HepG2 (cell line): ENCODE data around the gene PPP4R3A. TPM values are rescaled to one million over a fixed set of nuclear protein-coding genes. Genes with fewer than 3 reads are reported as not detected.

Experiments used
- BCL6 ChIP-seq: IDR thresholded peaks from 2 replicates; pipeline ENCODE4 v1.6.1; 2016; ENCODE audit warnings: missing genetic modification reagents, missing compliant biosample characterization
- CENPX ChIP-seq: sonication (generic); formaldehyde crosslinking; IDR thresholded peaks from 2 replicates; pipeline ENCODE4 v1.9.0; 2021; ENCODE audit warnings: mild to moderate bottlenecking, missing genetic modification reagents, moderate library complexity
- CREB1 ChIP-seq, 2 experiments: fragments of 450-650 bp in 1 of 2; IDR thresholded peaks; 2 replicates each; pipeline ENCODE4 v1.6.1; 2016 to 2017; ENCODE audit warnings: control low read depth in 1 of 2, mild to moderate bottlenecking in 1 of 2, missing compliant biosample characterization in 1 of 2, missing genetic modification characterization in 1 of 2
- ETV5 ChIP-seq: IDR thresholded peaks from 2 replicates; pipeline ENCODE4 v1.6.1; 2018; ENCODE audit warnings: missing biosample characterization, missing genetic modification reagents, inconsistent platforms, borderline replicate concordance
- ZNF430 ChIP-seq: sonication (generic); formaldehyde crosslinking; IDR thresholded peaks from 2 replicates; pipeline ENCODE4 v1.9.0; 2021; ENCODE audit warnings: mild to moderate bottlenecking, missing genetic modification reagents
- ZNF678 ChIP-seq: sonication (generic); formaldehyde crosslinking; IDR thresholded peaks from 2 replicates; pipeline ENCODE4 v1.4.0; 2020; ENCODE audit warnings: mild to moderate bottlenecking, missing genetic modification reagents
- ZNF720 ChIP-seq: sonication (generic); formaldehyde crosslinking; IDR thresholded peaks from 2 replicates; pipeline ENCODE4 v1.4.0; 2020; ENCODE audit warnings: missing genetic modification reagents
- ZSCAN30 ChIP-seq: sonication (generic); formaldehyde crosslinking; IDR thresholded peaks from 2 replicates; pipeline ENCODE4 v1.5.0; 2020; ENCODE audit warnings: mild to moderate bottlenecking, missing genetic modification reagents
- polyA plus RNA-seq, 8 experiments: library from polyadenylated mRNA; depleted of rRNA in 3 of 8; stranded (reverse) in 7 of 8; unstranded in 1 of 8; fragments of >200 nt; fragmentation: Illumina TruSeq in 4 of 8; extraction: Trizol in 4 of 8; gene quantifications; 2 replicates each; pipeline versions ENCODE4 v1.2.1 to v1.2.3, GENCODE V29; 2011 to 2016; ENCODE audit warnings: low read depth in 4 of 8, missing spikeins in 1 of 8, mixed read lengths in 1 of 8; ENCODE audit not compliant: insufficient read depth in 1 of 8
- total RNA-seq, 5 experiments: library from RNA; depleted of rRNA; stranded (reverse); fragments of >200 nt; fragmentation: Illumina TruSeq; extraction: Trizol; gene quantifications; 2 replicates each; pipeline ENCODE4 v1.2.3, GENCODE V29; 2016; ENCODE audit warnings: low read depth in 1 of 5
- TF ChIP-seq, protein P1 (sequence below): sonication (generic); formaldehyde crosslinking; conservative IDR thresholded peaks from 2 replicates; pipeline ENCODE4 v1.8.0; 2022; ENCODE audit warnings: low read depth, missing genetic modification reagents
- TF ChIP-seq, protein P2 (sequence below): IDR thresholded peaks from 2 replicates; pipeline ENCODE4 v1.6.1; 2016; ENCODE audit warnings: missing genetic modification reagents, missing compliant biosample characterization
- TF ChIP-seq, protein P3 (sequence below): sonication (generic); formaldehyde crosslinking; IDR thresholded peaks from 2 replicates; pipeline ENCODE4 v1.9.0; 2021; ENCODE audit warnings: missing genetic modification reagents, mild to moderate bottlenecking, borderline replicate concordance
- TF ChIP-seq, protein P4 (sequence below): sonication (generic); formaldehyde crosslinking; conservative IDR thresholded peaks from 2 replicates; pipeline ENCODE4 v1.4.0; 2020; ENCODE audit warnings: mild to moderate bottlenecking, missing genetic modification reagents, moderate library complexity
- TF ChIP-seq, protein P5 (sequence below): sonication (generic); formaldehyde crosslinking; IDR thresholded peaks from 2 replicates; pipeline ENCODE4 v1.5.1; 2020; ENCODE audit warnings: mild to moderate bottlenecking, missing genetic modification reagents, borderline replicate concordance

Gene PPP4R3A
- total and polyA plus RNA-seq, 2 of the 13 experiments (the other 11 are each of a cell fraction or from before 2014, with no cell fraction given): 22.5 to 57.4 TPM

DNA sequence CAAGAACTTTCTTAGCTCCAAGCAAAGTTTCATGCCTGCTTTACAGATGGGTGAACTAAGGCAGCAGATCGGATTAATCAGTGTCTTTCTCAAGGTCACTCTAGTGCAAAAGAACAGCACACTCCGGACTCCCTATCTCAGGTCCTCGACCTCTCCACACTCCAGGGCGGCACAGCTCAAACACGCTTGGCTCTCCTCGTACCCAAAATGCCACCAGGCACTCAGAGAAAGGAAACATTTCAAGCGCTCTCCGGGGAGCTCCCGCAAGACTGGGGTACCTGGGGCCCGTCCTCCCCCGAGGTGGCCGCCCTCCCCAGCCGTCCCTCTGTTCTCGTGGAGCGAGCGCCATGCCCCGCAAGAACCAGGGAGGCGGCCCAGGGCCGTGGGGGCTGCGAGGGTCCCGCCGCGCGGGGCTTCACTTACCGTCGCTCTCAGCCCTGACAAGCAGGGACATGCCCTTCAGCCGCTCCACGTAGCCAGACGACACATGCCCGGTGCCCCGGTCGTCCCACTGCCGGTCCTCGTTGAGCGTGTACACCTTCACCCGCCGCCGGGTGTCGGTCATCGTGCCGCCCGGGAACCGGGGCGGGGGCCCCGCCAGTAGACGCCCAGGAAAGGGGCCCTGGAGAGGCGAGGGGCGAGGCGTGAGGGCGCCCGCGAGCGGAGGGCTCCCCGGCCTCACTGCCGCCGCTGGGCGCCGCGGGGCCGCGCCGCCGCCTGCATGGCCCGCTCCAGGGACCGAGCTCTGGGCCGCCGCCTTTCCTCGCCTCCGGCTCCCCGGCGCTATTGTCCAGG lies 830 bp downstream of the PPP4R3A start (continued):
- TF ChIP-seq, protein P1, sequence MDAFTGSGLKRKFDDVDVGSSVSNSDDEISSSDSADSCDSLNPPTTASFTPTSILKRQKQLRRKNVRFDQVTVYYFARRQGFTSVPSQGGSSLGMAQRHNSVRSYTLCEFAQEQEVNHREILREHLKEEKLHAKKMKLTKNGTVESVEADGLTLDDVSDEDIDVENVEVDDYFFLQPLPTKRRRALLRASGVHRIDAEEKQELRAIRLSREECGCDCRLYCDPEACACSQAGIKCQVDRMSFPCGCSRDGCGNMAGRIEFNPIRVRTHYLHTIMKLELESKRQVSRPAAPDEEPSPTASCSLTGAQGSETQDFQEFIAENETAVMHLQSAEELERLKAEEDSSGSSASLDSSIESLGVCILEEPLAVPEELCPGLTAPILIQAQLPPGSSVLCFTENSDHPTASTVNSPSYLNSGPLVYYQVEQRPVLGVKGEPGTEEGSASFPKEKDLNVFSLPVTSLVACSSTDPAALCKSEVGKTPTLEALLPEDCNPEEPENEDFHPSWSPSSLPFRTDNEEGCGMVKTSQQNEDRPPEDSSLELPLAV (CRISPR knock-in tag): 0 out of 2 replicates have a peak, but pooled peaks have one; percentile 43
- peak; percentile 43; the same call in 1 of the 2 replicates for TF ChIP-seq BCL6 (CRISPR knock-in tag)
- TF ChIP-seq CENPX (CRISPR knock-in tag): no peak
- TF ChIP-seq, protein P2, sequence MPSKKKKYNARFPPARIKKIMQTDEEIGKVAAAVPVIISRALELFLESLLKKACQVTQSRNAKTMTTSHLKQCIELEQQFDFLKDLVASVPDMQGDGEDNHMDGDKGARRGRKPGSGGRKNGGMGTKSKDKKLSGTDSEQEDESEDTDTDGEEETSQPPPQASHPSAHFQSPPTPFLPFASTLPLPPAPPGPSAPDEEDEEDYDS: peak; percentile 63
- 0 out of 2 replicates have a peak, but pooled peaks have one; percentile 11 for TF ChIP-seq ETV5
- TF ChIP-seq ZNF430 (CRISPR knock-in tag): peak; percentile 48; the same call in 1 of the 2 replicates
- TF ChIP-seq CREB1 (IDR thresholded peaks at IDR 0.05): no peak
- peak; percentile 39; the same call in 1 of the 2 replicates for TF ChIP-seq CREB1 (CRISPR knock-in tag; IDR thresholded peaks at IDR 0.05)
- TF ChIP-seq, protein P3, sequence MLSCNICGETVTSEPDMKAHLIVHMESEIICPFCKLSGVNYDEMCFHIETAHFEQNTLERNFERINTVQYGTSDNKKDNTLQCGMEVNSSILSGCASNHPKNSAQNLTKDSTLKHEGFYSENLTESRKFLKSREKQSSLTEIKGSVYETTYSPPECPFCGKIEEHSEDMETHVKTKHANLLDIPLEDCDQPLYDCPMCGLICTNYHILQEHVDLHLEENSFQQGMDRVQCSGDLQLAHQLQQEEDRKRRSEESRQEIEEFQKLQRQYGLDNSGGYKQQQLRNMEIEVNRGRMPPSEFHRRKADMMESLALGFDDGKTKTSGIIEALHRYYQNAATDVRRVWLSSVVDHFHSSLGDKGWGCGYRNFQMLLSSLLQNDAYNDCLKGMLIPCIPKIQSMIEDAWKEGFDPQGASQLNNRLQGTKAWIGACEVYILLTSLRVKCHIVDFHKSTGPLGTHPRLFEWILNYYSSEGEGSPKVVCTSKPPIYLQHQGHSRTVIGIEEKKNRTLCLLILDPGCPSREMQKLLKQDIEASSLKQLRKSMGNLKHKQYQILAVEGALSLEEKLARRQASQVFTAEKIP (CRISPR knock-in tag): no peak
- TF ChIP-seq ZNF678 (CRISPR knock-in tag): peak; percentile 71; the same call in 1 of the 2 replicates
- TF ChIP-seq, protein P4, sequence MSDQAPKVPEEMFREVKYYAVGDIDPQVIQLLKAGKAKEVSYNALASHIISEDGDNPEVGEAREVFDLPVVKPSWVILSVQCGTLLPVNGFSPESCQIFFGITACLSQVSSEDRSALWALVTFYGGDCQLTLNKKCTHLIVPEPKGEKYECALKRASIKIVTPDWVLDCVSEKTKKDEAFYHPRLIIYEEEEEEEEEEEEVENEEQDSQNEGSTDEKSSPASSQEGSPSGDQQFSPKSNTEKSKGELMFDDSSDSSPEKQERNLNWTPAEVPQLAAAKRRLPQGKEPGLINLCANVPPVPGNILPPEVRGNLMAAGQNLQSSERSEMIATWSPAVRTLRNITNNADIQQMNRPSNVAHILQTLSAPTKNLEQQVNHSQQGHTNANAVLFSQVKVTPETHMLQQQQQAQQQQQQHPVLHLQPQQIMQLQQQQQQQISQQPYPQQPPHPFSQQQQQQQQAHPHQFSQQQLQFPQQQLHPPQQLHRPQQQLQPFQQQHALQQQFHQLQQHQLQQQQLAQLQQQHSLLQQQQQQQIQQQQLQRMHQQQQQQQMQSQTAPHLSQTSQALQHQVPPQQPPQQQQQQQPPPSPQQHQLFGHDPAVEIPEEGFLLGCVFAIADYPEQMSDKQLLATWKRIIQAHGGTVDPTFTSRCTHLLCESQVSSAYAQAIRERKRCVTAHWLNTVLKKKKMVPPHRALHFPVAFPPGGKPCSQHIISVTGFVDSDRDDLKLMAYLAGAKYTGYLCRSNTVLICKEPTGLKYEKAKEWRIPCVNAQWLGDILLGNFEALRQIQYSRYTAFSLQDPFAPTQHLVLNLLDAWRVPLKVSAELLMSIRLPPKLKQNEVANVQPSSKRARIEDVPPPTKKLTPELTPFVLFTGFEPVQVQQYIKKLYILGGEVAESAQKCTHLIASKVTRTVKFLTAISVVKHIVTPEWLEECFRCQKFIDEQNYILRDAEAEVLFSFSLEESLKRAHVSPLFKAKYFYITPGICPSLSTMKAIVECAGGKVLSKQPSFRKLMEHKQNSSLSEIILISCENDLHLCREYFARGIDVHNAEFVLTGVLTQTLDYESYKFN: peak; percentile 35; the same call in 1 of the 2 replicates
- no peak for TF ChIP-seq ZNF720 (CRISPR knock-in tag)
- TF ChIP-seq ZSCAN30 (CRISPR knock-in tag): no peak
- TF ChIP-seq, protein P5, sequence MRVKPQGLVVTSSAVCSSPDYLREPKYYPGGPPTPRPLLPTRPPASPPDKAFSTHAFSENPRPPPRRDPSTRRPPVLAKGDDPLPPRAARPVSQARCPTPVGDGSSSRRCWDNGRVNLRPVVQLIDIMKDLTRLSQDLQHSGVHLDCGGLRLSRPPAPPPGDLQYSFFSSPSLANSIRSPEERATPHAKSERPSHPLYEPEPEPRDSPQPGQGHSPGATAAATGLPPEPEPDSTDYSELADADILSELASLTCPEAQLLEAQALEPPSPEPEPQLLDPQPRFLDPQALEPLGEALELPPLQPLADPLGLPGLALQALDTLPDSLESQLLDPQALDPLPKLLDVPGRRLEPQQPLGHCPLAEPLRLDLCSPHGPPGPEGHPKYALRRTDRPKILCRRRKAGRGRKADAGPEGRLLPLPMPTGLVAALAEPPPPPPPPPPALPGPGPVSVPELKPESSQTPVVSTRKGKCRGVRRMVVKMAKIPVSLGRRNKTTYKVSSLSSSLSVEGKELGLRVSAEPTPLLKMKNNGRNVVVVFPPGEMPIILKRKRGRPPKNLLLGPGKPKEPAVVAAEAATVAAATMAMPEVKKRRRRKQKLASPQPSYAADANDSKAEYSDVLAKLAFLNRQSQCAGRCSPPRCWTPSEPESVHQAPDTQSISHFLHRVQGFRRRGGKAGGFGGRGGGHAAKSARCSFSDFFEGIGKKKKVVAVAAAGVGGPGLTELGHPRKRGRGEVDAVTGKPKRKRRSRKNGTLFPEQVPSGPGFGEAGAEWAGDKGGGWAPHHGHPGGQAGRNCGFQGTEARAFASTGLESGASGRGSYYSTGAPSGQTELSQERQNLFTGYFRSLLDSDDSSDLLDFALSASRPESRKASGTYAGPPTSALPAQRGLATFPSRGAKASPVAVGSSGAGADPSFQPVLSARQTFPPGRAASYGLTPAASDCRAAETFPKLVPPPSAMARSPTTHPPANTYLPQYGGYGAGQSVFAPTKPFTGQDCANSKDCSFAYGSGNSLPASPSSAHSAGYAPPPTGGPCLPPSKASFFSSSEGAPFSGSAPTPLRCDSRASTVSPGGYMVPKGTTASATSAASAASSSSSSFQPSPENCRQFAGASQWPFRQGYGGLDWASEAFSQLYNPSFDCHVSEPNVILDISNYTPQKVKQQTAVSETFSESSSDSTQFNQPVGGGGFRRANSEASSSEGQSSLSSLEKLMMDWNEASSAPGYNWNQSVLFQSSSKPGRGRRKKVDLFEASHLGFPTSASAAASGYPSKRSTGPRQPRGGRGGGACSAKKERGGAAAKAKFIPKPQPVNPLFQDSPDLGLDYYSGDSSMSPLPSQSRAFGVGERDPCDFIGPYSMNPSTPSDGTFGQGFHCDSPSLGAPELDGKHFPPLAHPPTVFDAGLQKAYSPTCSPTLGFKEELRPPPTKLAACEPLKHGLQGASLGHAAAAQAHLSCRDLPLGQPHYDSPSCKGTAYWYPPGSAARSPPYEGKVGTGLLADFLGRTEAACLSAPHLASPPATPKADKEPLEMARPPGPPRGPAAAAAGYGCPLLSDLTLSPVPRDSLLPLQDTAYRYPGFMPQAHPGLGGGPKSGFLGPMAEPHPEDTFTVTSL (CRISPR knock-in tag): no peak
